K562 treated with DMSO at 1 percent for 4 hours (cell line): ENCODE measurements around the gene DCTN2. TPM values are rescaled to one million over a fixed set of nuclear protein-coding genes. Genes with fewer than 3 reads are reported as not detected.

Source experiments
- total RNA-seq: library from RNA; unstranded; fragments of 300-600 nt; gene quantifications from 2 replicates; pipeline ENCODE4 v1.2.3, GENCODE V29; 2022; ENCODE audit not compliant: insufficient read depth

The DCTN2 gene
- total RNA-seq: 189 and 190 TPM in 2 replicates

DNA sequence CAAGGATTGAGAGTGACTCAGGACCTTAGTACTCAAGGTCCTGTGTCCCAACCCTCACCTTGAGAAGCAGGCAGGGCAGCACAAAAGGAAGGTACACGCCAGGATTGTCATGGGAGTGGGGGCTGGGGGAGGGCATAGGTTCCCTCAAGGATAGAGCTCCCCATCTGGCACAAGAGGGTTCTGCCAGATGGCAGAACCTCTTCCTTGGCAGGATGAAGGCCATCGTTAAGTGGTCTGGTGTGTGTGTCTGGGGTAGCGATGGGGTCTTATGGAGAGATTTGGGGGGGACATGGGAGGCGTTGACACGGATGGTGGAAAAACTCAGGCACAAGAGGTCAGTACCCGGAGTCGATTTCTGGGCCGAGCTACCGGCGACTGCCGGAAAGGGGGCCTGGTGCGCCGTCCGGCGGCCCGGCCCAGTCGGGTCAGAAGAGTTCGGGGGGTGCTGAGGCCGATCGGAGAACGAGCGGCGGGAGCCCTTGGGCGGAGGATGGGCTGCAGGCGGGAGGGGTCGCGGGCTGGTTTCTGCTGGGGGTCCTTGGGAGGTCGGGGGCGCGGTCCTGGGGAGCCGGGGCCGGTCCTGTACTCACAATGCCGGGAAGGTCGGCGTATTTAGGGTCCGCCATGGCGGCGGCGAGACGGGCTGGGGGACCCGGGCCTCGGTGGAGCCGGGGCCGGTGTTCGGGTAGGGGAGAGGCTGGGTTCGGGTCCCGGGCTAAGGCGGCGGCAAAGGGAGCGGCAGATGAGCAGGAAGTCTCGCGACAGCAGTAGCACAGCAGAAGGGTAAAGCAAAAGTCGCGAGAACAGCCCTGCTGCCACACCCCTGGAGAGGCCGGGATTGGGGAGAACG, at the start of gene DCTN2:
Gene DCTN2 (minus strand): TSS at position 755 of the 850 bp plus-strand sequence. CDS start 129 bp downstream, at position 626.

DNA sequence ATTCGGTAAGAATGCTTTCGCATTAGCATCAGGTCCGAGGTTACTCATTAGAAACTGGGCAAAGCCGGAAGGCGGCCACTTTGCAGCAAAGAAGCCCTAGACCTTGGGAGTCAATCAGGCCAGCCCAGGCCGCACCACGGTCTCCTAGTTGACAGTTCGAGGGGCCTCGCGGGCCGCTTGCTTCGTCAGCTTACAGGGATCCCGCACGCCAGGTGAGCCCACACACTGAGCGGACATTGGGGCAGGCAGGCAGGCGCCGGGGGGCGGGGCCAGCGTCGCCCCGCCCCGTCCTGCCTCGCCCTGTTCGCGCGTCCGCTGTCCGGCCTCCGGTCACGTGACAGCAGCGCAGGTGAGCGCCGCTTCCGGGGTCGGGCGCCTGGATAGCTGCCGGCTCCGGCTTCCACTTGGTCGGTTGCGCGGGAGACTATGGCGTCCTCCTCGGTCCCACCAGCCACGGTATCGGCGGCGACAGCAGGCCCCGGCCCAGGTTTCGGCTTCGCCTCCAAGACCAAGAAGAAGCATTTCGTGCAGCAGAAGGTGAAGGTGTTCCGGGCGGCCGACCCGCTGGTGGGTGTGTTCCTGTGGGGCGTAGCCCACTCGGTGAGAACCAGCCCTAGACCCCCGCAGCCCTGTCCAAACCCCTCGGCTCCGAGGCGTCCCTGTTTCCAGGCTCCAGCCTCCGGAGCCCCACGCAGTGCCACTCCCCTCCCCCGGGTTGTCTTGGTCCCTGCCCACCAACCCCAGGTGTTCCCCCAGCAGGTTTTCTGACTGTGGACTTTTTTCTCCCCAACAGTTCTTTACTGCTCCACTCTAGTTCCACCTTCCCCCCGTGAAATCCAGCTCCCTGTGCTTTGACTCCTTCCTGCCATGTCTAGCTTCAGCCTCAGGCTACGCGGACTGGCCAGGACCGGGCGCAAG, 44.1 kb upstream of the DCTN2 start, which contains the start of gene PIP4K2C:
Gene PIP4K2C (plus strand): TSS at position 329 of the 918 bp plus-strand sequence. CDS start 98 bp downstream, at position 427.

DNA sequence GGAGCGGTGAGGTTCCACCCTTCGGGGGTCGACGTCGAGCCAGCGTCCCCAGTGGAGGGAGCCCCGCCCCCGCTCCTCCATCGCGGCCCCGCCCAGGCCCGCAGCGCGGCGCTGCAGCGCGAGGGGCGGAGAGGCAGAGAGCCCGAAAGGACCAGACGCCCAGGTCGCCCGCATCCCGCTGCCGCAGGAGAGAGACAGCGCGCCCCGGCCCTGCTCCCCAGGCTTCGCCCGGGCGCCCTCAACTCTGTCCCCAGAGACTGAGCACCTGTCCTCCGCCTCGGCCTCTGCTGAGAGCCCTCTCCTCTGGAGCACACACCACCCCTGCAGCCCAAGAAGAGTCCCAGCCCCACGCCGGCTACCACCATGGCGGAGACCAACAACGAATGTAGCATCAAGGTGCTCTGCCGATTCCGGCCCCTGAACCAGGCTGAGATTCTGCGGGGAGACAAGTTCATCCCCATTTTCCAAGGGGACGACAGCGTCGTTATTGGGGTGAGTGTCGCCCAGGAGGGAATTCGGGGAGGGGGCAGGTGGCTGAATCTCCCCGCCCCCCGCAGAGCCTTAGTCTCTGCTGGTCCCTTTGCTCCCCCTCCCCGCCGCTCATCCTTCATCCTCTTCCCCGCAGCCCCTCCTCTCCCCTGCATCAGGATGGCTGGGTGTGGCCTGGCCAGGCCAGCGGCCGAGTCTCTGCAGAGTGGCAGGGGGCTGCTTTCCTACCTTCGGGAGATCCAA, 3.1 kb upstream of the DCTN2 start, which contains the start of gene KIF5A:
Gene KIF5A (plus strand): TSS at position 136 of the 732 bp plus-strand sequence. CDS start 228 bp downstream, at position 364.

DNA sequence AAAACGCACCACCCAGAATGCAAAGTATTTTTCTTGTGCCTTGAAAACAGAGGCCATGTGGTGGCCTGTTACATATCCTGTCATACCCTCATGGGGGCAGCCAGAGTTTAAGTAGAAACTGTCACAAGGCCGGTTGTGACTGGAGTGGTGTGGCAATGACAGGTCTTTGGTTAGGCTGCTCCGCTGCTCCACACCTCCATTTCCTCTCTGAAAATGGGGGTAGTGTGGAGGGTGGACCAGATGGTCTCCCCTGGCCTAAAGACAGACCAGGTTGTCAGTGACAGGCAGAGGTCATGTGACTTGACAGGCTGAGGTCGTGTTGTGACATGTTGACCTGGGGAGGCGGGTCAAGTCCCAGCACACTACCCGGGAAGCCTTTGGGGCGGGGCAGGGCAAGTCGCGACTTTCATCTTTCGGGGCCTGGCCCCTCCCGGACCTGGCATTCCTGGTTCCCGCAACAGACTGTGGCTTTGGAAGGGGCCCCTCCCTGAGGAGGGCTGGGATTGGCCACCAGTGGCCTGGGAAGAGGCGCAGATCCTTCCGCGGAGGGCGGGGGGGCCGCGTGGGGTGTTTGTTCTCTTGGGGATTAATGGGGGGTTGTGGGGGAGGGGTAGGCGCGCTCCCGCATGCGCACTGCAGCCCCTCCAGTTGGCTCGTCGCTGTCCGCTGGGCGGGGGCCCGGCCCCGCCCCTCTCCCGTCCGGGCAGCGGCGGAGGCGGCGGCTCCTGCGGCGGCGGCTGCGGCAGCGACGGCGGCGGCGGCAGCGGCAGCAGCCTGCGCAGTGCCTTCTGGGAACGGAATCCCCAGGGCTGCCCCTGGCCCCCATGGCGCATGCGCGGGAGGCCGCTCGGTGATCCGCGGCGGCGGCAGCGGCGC, 24.7 kb downstream of the DCTN2 start, which contains the start of gene MBD6:
Gene MBD6 (plus strand): TSS at position 814 of the 876 bp plus-strand sequence. CDS start 1,480 bp downstream, outside the sequence.

DNA sequence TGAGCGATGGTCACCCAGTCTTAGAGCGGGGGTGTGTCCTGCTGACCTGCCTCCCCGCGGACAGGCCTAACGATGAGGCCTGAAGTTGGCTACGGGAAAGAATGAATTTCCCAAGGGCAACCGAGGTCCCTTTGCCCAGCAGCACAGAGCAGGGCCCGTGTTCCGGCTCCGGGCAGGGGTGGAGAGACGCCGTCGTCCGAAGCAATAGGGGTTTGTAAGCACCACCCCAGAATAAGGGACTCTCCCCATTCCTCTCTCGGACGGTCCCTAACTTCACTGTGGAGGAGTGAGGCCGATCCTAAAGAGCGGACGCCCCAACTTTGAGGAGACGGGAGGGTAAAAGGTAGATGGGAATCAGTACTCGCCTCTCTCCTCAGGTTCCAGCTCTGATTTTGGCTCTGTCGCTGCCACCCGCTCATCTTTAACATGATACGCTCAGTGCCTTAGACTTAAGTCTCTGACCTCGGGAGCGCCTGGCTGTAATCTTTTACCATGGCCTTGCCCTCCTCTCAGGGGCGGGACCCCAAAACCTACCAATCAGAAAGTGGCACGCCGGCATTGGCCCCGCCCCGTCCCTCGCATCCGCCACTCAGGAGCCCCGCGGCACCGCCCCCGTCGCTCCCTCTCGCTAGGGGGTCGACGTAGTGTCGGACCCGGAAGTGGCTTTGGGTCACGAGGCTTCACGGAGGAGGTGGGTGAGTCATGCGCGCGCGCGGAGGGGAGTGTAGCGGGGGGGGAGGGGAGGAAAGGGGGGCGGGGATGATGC, 26.8 kb downstream of the DCTN2 start, which contains the start of gene DDIT3:
Gene DDIT3 (minus strand): TSS at position 462 of the 766 bp plus-strand sequence. CDS start 3,108 bp downstream, outside the sequence.

DNA sequence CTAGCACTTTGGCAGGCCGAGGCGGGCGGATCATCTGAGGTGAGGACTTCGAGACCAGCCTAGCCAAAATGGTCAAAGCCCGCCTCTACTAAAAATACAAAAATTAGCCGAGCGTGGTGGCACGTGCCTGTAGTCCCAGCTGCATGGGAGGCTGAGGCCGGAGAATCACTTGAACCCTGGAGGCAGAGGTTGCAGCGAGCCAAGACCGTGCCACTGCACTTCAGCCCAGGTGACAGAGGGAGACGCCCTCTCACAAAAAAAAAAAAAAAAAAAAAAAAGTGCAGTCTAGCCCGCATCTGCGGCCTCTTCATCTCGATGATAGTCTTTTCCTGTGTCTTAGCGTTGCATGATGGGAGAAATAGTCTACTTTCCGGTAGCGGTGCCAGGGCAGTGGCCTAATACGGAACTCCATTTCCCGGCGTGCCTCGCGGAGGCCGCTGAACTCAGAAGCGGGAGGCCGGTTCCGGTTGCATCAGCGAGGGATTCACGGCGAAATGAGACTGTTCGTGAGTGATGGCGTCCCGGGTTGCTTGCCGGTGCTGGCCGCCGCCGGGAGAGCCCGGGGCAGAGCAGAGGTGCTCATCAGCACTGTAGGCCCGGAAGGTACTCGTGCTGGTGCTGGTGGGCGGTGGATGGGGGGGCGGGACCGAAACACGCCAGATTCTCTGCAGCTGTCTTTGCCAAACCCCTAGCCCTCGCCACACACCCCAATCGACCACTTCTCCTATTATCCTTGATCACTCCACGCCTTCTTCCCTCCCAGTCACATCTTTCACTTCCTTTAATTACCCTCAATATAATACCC, 59.2 kb downstream of the DCTN2 start, which contains the start of gene MARS1:
Gene MARS1 (plus strand): TSS at position 472 of the 805 bp plus-strand sequence. CDS start 23 bp downstream, at position 495.

Other genes starting within 250 kb of the DCTN2 start
- 15.5 and 21.6 TPM in 2 replicates for gene R3HDM2, start 116.1 kb downstream of the DCTN2 start, total RNA-seq
- 0.31 TPM in 1 of 2 replicates, not detected in the other for gene INHBC, start 112.4 kb downstream of the DCTN2 start, total RNA-seq
- 49.4 and 57.7 TPM in 2 replicates for gene INHBE, start 91.9 kb downstream of the DCTN2 start, total RNA-seq
- gene GLI1, start 87.4 kb downstream of the DCTN2 start, total RNA-seq: 2.6 and 3.5 TPM in 2 replicates
- 14.0 and 18.3 TPM in 2 replicates for gene ARHGAP9, start 67.3 kb downstream of the DCTN2 start, total RNA-seq
- 487 and 490 TPM in 2 replicates for gene MARS1, start 59.1 kb downstream of the DCTN2 start, total RNA-seq
- gene DDIT3, start 26.7 kb downstream of the DCTN2 start, total RNA-seq: 140 and 191 TPM in 2 replicates
- 15.6 and 20.0 TPM in 2 replicates for gene MBD6, start 24.4 kb downstream of the DCTN2 start, total RNA-seq
- gene KIF5A, start 2.9 kb upstream of the DCTN2 start, total RNA-seq: 9.7 and 11.8 TPM in 2 replicates
- 27.5 and 31.0 TPM in 2 replicates for gene PIP4K2C, start 44.0 kb upstream of the DCTN2 start, total RNA-seq
- 0.25 TPM in 1 of 2 replicates, not detected in the other for gene DTX3, start 57.6 kb upstream of the DCTN2 start, total RNA-seq
- gene ARHGEF25, start 64.2 kb upstream of the DCTN2 start, total RNA-seq: 12.1 and 14.9 TPM in 2 replicates
- gene B4GALNT1, start 86.0 kb upstream of the DCTN2 start, total RNA-seq: 21.1 and 36.0 TPM in 2 replicates
- 210 and 229 TPM in 2 replicates for gene OS9, start 146.9 kb upstream of the DCTN2 start, total RNA-seq
- gene AGAP2, start 191.6 kb upstream of the DCTN2 start, total RNA-seq: 0.21 TPM in 1 of 2 replicates, not detected in the other
- gene TSPAN31, start 197.8 kb upstream of the DCTN2 start, total RNA-seq: 14.0 and 16.3 TPM in 2 replicates
- 194 and 214 TPM in 2 replicates for gene CDK4, start 205.1 kb upstream of the DCTN2 start, total RNA-seq
- gene MARCHF9, start 207.9 kb upstream of the DCTN2 start, total RNA-seq: 3.5 and 8.9 TPM in 2 replicates
- 0.84 and 1.0 TPM in 2 replicates for gene CYP27B1, start 219.9 kb upstream of the DCTN2 start, total RNA-seq
- 2.9 TPM in 1 of 2 replicates, not detected in the other for gene METTL1, start 224.9 kb upstream of the DCTN2 start, total RNA-seq
- gene EEF1AKMT3, start 225.4 kb upstream of the DCTN2 start, total RNA-seq: 4.5 and 5.7 TPM in 2 replicates
- 18.5 and 29.9 TPM in 2 replicates for gene TSFM, start 235.6 kb upstream of the DCTN2 start, total RNA-seq